Glomerular endothelial cell (primary cell): Measurements from ENCODE around the gene PPARG. TPM values are rescaled to one million over a fixed set of nuclear protein-coding genes. Genes with fewer than 3 reads are reported as not detected.
"Not testable (repeated sequence)": the region's sequence is repeated elsewhere in the genome, so short reads cannot be mapped to it uniquely, and the experiment has no call there.

Experiments used
- DNase-seq: peaks from one replicate; pipeline ENCODE4 v3.0.0-alpha.2; 2011; ENCODE audit warnings: low read depth, low spot score; ENCODE audit errors: extremely low read depth
- total RNA-seq: library from RNA; depleted of rRNA; stranded (reverse); fragments of >200 nt; gene quantifications from 2 replicates; pipeline ENCODE4 v1.2.3, GENCODE V29; 2015

PPARG gene
- total RNA-seq, 1 donor from 2014 or later = 8.5 TPM

DNA sequence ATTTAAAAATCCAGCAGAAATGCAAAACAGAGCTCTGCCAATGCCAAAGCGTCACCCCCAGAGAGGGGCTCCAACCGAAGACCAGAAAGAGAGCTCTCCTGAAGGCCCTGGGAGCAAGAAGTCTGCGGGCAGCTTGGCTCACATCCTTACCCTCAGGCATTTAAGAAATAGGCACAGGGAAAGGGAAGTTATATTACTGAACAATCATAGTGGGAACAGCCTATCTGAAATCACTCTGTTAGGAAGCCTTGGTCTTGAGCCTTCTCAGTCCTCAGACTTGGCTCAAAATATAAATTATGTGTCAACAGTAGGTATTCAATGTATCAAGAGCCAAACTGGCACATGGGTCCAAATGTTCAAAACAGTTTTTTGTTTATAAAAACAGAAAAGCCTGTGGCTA is 10.3 kb upstream of the PPARG start:
- DNase-seq = no peak

DNA sequence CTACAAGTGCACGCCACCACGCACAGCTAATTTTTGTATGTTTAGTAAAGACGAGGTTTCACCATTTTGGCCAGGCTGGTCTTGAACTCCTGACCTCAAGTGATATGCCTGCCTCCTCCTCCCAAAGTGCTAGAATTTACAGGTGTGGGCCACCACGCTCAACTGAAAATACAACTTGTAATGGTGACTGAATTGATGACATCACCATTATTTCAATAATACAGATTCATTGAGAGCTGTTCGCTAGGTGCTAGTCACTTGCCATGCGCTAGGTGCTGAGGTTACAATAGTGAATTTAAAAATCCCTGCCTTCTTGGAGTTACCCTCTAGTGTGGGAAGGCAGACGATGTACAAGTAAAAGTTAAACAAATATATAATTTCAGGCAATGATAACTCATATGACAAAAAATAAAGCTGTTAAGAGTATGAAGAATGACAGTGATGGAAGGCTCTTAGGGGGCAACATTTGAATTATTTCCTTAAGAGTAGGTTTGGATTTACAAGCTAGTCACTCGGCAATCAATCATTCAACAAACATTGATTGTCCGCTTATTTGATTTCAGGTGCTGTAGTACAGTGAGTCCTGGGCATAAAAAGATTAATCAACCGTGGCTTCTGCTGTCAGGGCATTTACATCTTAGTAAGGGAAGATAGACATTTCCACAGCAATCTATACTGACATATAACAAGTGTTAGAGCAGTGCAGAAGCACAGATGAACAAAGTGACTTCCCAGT is 9.1 kb upstream of the PPARG start:
- DNase-seq = no peak

DNA sequence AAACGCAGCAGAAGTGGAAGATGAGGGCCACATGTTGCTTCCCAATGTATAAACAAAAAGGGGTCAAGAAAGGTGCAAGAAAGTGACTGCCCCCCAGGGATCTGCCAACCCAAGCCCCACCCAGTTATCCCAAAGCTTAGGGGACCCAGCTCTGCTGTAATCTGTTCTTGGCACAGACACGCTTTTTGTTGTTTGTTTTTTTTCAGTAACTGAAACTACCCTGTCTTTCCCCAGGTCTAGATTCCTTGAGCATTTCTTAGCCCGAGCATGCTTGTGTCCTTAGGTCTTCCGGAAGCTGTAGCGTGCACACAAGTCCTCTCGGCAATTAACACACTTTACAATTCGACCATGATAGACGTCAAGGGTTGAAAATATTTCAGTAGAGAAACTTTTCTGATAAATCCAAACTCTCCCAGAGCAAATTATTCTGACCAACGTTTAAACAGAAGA is 8.5 kb upstream of the PPARG start:
- DNase-seq = no peak

DNA sequence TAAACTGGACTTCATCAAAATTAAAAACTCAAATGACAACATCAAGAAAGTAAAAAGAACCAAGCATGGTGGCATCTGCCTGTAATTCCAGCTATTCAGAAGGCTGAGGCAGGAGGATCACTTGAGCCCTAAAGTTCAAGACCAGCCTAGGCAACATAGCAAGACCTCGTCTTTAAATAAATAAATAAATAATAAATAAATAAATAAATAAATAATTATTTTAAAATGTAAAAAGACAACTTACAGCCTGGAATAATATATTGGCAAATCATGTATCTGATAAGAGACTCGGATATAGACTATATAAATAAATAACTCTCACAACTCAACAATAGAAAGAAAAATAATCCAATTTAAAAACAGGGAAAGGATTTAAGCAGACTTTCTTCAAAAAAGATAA is 4.3 kb upstream of the PPARG start:
- DNase-seq = no peak

DNA sequence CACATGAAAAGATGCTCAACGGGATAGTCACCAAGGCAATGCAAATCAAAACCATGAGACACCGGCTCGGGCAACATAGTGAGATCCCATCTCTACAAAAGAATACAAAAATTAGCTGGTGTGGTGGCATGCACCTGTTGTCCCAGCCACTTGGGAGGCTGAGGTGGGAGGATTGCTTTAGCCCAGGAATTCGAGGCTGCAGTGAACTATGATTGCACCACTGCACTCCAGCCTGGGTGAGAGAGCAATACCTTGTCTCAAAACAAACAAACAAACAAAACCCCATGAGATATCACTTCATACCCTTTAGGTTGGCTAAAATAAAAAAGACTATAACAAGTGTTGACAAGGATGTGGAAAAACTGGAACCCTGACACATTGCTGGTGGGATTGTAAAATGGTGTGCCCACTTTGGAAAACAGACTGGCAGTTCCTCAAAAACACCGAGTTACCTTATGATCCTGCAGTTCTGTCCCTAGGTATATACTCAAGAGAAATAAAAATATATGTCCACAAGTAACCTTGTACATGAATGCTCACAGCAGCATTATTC is 3.8 kb upstream of the PPARG start:
- DNase-seq = no peak

DNA sequence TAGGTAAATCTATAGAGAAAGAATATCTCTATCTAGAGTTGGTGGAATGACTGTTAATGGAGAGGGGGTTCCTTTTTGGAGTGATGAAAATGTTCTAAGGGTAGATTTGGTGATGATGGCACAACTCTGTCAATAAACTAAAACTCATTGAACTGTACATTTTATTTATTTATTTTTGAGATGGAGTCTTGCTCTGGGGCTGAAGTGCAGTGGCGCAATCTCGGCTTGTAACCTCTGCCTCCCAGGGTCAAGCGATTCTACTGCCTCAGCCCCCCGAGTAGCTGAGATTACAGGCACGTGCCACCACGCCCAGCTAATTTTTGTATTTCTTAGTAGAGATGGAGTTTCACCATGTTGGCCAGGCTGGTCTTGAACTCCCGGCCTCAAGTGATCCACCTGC is 3.1 kb upstream of the PPARG start:
- DNase-seq = not testable (repeated sequence)

DNA sequence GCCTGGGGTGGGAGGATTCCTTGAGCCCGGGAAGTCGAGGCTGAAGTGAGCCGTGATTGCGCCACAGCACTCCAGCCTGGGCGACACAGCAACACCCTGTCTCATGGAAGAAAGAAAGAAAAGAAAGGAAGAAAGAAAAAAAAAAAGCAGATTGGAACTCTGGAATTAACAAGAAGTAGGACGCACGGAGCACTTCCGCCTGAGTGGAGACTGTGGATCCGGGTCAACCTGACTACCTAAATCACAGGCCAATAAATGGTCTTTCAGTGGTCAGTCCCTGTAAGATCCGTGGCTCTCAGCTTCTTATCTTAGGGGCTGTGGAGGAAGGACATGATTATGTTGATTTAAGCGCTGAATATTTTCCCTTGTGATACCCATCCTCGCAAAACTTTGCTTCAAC is 2.4 kb upstream of the PPARG start:
- no peak for DNase-seq

DNA sequence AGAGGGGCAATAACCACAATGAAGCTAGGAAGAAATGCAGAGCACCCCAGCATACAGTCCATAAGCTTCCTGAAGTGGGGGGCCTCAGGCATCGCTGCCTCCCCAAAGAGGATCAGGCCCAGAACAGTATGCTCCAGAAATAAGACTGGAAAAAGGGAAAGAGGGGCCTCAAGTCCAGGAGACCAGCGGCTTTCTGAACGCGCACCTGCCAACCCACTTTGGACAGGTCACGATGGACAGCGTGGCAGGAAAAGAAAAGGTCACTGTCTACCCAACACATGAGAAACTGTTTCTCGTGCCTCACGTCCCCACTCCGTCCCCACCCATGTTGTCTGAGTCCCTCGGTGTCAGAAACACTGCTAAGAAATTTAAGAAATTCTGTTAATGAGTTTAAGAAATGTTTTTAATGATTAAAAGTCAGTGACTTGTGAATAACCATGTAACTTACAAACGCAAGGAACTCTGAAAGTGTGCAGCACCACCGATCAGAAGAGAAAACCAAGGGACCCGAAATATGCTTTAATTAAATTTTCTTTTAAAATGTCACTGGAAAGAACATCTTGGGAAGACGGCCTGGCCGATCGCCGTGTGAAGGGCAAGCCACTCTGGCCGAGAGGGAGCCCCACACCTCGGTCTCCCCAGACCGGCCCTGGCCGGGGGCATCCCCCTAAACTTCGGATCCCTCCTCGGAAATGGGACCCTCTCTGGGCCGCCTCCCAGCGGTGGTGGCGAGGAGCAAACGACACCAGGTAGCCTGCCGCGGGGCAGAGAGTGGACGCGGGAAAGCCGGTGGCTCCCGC is 1.7 kb upstream of the PPARG start:
- no peak for DNase-seq

DNA sequence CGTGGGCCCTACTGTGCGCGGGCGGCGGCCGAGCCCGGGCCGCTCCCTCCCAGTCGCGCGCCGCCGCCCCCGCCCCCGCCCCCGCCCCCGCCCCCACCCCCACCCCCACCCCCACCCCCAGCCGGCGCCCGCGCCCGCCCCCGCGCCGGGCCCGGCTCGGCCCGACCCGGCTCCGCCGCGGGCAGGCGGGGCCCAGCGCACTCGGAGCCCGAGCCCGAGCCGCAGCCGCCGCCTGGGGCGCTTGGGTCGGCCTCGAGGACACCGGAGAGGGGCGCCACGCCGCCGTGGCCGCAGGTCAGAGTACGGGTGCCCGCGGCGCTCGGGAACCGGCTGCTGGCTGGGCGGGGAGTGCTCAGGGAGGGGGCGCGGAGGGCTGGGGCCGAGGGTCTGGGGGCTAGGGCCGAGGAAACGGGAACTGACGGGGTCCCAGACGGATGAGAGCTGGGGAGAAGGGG is 1.1 kb upstream of the PPARG start:
- DNase-seq = no peak

DNA sequence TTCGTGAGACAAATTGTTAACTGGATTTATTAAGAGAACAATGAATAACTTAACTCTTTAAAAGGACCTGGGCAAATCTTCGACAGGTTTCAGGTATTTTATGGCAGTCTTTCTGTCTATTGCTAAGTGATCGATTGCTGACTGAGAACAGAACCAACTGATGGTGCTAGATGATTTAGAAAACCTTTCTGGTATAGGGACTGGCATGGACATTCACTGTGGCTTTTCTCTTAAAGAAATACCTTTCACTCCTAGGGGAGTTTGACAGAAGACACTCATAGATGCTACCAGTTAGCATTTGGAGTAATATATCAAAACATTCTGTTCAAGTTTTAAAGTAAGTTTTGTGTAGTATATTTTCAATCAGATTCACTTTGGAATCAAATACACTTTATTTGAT is 654 bp downstream of the PPARG start:
- no peak for DNase-seq

DNA sequence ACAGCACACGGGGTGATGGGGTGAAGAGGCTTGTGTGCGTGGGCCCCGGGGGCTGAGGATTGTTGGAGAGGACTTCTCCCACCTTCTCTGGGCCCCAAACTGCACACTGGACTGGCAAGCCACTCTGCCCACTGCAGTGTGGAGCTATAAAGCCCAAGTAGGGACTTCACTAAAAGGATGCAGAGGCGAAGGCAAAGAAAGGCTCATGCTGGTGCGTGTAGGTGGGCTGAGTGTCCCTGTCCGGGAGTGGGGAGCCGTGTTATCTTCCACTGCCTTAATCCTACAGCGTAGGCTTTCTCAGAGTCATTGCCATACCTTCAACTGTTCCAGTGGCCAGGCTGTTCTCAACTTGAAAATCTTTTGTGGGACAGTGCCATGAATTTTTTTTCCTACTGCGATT is 3.9 kb downstream of the PPARG start:
- no peak for DNase-seq

DNA sequence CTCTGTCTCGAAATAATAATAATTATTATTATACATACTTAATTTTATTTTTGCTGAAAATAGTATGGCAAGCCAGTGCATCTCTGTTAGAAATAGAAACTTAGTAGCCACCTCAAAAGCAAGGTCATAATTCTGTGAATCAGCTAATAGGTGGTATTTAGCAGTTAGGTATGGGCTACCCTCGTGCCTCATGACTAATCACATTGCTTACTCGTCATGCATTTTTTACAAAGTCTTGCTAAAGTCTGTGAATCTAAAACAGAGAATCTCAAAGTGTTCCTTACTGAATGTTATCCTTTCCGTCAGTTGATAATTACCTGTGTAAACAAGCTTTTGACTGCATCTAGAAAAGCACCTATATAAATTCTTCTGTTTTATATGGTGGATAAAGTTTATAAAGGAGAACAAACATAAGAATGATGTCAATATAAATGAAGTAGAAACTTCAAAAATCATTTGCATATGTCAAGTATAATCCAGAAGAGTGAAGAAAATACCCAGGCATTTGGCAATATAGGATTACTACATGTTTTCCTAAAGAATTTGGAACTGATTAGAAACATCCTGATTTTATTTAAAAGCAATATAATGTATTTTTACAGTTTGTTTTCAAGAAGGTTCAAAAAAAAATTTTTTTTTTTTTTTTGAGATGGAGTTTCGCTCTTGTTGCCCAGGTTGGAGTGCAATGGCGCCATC is 6.2 kb downstream of the PPARG start:
- no peak for DNase-seq

DNA sequence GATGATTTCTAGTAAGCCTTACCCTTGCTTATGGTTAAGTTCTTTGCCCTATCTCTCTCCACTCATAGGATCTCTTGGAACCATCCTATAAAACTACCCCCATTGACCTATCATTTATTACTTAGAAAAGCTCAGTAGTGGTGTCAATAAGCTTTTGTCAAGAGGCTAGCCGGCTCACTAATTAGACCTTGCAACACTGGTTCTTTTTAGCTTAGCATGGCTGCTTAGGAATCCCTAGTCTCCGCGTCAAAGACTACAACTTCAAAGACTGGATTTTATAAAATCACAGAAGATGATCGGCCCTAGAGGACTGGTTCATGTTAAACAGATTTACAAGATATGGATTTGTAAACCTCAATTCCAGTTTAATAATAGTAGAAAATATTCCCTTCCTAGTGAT is 7.6 kb downstream of the PPARG start:
- DNase-seq = no peak

DNA sequence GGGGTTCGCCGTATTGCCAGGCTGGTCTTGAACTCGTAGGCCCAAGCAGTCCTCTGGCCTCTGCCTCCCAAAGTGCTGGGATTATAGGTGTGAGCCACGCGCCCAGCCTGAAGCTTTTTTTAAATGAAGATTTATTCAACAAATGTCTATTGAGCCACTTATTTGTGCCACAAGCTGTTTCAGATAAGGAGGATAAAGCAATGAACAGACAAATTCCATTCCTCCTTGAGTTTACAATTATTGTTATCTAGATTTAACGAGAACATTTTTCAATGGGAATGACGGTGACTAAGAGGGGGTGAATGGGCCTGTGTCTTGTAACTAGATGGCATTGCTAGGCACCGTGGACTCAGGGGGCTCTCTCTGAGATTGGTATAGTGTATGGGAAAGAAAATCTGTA is 10.2 kb downstream of the PPARG start:
- no peak for DNase-seq

DNA sequence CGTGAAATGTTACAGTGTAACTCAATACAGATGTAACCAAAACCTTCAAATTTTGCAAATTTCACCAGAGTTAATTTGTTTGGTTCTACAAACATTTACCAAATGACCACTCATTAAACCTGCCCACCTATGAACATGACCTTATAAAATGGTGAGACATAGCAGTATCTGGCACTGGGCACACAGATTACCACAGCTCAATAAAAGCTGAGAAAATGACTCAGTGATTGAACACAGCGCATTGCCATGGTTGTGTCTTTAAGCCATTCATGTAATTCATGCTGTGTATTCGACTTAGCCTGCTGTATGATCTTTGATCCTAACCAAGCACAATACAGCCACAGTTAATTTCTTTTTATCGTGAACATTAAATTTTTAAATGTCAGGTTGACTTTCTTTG is 11.3 kb downstream of the PPARG start:
- DNase-seq = no peak

DNA sequence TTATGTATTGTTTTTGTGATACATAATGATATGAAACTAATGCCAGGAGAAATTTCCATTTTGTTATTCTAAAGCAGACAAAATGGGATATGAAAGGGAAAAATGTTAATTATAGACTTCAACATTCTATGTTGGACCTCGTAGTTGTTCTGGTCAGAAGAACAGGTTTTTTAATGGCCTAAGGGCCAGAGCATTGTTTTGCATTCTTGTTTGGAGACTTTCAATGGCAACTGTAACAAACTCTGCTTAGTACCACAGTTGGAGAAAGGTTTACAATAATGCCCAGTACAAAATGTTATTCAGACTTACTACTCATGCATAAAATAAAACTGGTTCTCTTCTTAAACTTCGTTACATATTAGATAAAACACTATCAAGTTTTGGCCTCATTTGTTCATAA is 12.2 kb downstream of the PPARG start:
- DNase-seq = no peak

DNA sequence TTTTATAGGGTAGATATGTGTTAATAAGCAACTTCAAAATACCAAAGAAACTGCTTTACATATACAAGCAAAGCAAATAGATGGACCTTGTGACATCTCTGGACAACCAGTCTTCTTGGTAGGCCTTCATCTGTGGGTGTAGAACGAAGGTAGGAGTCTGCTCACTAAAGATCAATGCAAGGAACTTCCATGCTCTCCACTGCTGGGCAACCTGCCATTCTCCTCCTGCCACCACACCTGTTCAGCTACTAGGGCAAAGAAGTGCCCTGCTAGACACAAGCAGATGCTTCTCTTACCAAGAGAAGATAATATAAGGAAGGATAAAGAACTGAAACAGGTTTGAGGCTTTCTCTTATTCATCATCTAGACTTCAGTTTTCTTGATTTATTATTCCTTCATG is 12.6 kb downstream of the PPARG start:
- no peak for DNase-seq

DNA sequence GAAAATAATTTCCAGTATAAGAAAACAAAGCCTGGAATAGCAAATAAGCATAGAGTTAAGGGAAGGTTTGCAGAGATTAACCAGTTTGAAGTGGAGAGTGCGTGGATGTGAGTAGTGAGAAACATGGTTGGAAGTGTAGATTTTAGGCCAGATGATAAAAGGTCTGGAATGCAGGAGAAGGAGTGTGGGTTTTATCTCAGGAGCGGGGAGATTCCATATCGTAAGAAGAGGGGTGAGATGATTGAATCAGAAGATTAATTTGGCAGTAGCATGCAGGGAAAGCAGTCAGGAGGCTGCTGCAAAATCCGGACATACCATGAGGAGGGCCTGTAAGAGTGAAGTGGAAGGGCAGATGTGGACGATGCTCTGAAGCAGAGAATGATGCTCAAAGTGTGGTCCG is 13.7 kb downstream of the PPARG start:
- DNase-seq = no peak

DNA sequence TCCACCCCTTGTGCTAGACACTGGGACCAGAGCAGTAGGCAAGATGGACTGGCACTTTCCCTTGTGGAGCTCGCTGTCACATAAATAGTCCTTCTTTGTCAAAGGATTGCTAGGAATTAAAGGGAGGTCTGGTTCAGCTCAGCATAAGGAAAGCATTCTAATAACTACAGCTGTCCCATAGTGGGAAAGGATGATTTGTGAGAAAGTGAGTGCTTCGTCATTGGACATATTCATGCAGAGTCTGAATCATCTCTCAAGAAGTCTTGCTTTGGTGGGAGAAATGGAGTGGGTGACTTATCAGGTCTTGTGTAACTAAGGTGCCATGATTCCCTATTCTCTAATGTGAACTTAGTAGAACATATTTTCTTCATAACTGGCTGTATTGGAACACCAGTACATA is 14.7 kb downstream of the PPARG start:
- DNase-seq = no peak

DNA sequence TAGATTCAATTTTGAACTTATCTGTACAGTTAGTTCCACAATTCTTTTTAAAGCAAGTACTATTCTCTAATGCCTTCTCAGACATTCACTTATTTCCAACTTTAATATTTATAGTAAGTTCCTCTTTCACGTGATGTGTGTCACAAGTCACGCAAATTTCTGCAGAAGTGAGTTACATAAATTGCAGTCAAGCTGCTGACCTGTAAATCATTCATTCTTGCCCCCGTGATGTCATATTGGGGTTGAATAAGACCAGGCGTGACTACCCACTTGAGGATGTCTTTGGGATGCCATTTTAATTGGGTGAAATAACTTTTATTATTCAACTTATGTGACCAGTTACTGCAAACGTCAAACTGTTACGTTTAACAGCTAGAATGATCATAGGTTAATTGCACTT is 15.1 kb downstream of the PPARG start:
- DNase-seq = no peak

DNA sequence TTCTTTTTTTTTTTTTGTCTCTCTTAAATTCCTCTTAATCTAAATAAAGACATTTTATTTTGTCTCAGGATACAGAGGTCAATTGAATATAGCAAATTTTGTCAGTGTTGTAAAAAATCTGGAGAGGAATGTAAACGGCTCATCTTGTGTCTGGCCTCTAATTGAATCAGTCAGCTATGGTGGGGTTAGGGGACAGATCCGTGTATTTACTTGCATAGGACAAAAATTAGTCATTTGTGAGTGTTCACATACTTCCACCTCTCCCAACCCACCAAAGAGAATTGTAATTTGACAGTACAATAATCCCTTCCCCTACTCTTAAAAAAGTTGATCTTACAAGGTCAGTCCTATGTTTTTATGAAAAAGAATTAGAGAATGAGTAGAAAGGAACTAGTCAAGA is 18.3 kb downstream of the PPARG start:
- DNase-seq = no peak
